HG03378 (cell line): ENCODE results near the gene CD300LD.

Source experiments
- ATAC-seq: cut with Tn5 transposase; IDR thresholded peaks from one replicate; pipeline ENCODE4 v1.9.1; 2021; ENCODE audit warnings: mild to moderate bottlenecking, moderate library complexity; ENCODE audit not compliant: unreplicated experiment

Gene CD300LD

GRCh38 chr17:74607221-74607620, 15.1 kb upstream of the CD300LD start:
- no peak for ATAC-seq

DNA sequence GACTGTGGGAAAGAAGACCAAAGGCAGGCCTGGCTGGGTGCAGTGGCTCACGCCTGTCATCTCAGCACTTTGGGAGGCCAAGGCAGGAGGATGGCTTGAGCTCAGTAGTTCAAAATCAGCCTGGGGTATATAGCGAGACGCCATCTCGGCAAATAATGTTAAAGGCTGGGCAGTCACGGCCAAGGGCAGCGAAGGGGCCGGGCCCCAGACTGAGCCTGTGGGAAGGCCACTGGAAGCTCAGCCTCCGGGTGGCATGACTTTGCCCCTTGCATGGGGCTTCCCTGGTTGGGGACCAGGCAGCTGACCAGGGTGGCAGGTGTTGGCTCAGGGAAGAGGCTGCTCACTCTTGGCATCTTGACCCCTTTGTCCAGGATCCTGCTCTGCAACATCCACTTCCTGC, 14.0 kb upstream of the CD300LD start:
- no peak for ATAC-seq

DNA sequence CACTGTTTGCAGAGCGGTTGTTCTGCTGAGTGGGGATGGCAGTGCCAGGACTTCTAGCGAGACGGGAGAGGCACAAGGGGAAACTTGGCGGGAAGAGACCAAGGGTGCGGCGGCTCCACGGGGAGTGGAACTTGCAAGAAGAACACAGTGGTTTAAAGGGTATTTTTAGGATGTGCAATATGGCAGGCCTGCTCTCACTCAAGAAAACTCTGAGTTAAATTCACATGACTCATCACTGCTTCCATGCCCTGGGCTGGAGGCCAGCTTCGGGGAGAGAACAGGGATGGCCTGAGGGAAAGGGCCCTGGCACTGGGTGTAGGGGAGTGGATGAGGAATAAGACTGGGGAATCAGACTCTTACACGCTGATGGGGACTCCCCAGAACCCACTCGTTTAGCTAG, 13.3 kb upstream of the CD300LD start:
- ATAC-seq: no peak

GRCh38 chr17:74604761-74605160, 12.7 kb upstream of the CD300LD start:
- no peak for ATAC-seq

DNA sequence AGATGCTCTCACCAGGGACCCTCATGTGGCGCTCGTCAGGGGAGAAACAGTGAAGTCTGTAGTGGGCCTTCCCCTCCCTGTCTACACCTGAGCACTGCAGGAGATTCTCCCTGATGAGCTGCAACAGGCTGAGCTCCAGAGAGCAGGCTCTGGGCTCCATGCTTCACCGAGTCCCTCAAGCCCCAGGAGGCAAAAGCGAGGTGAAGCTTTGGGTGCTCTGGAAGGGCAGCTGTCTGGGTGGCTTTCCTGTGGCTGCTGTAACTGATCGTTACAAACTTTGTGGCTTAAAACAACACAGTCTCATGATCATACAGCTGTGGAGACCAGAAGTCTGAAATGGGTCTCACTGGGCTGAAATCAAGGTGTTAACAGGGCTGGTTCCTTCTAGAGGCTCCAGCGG, 12.1 kb upstream of the CD300LD start:
- no peak for ATAC-seq

GRCh38 chr17:74603746-74604145, 11.7 kb upstream of the CD300LD start:
- no peak for ATAC-seq

- no peak for ATAC-seq
Observed at GRCh38 chr17:74603037-74603635, 11.1 kb upstream of the CD300LD start.

GRCh38 chr17:74601944-74602572, 10.0 kb upstream of the CD300LD start:
- ATAC-seq: no peak

GRCh38 chr17:74599448-74599939, 7.4 kb upstream of the CD300LD start:
- ATAC-seq: no peak

- no peak for ATAC-seq
Observed at GRCh38 chr17:74599023-74599399, 6.9 kb upstream of the CD300LD start.

- ATAC-seq: no peak
Observed at GRCh38 chr17:74598346-74599022, 6.4 kb upstream of the CD300LD start.

- no peak for ATAC-seq
Observed at GRCh38 chr17:74597069-74597790, 5.1 kb upstream of the CD300LD start.

GRCh38 chr17:74595037-74595750, 3.1 kb upstream of the CD300LD start:
- no peak for ATAC-seq

DNA sequence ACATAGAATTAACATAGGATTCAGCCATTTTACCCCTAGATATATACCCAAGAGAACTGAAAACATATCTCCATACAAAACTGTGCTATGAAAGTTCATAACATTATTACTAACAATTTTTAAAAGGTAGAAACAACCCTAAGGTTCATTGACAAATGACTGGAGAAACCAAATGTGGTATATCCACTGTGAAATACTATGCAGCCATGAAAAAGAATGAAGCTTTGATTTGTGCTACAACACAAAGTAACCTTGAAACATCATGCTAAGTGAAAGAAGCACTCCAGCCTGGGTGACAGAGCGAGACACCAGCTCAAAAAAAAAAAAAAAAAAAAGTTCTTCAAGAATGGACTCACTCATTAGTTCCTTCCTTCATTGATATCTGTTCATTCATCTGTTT, 580 bp downstream of the CD300LD start:
- ATAC-seq: no peak

- no peak for ATAC-seq
Observed at GRCh38 chr17:74585711-74586110, 6.4 kb downstream of the CD300LD start.

DNA sequence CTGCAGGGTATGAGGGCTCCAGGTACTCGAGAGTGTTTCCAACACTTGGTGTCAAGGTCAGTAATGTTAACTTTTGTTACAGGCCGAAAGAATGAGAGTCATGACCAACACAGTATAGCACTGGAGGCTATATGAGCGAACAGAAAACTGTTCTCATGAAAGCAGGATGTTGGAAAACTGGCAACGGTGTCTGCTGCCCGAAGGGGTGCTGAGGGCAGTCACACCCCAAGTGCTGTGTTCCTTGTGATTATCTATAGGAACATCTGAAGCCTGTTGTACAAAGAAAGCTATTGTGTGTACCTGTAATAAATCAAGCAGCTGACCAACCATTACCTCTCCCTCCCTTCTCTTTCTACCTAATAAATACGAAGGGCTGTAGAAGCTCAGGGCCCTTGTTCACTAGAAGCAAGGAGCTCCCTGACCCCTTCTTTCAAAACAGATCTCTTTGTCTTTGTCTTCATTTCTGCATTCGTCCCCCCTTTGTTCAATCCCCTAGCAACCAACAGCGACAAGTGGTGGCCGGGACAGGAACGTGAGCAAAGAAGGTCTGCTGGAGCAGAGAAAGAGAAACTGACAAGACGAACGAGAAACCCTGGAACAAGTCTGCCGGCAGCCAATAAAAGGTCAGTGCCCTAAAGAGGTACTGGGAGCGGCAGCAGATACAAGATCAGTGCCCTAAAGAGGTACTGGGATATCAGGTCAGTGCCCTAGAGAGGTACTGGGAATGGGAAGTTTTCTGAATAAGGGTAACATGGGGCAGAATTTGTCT, 7.6 kb downstream of the CD300LD start:
- ATAC-seq: no peak

DNA sequence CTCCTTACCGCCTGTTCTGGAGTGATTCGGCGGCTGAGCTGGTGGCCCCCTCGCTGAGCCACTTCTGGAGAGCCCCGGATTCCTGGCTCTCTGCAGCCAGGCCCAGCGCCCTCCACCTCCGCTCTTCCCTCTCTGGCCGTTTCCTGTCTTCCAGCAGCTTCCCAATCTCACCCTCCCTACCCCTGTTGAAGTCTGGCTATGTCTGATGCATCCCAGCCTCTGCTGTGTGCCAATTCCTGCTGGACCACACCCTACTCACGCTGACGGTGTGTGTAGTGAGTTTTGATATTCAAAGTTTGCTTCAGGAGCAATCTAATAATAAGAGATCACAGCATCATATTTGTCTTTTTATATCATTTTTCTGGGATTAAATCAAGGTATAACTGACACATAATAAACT, 9.4 kb downstream of the CD300LD start:
- no peak for ATAC-seq

DNA sequence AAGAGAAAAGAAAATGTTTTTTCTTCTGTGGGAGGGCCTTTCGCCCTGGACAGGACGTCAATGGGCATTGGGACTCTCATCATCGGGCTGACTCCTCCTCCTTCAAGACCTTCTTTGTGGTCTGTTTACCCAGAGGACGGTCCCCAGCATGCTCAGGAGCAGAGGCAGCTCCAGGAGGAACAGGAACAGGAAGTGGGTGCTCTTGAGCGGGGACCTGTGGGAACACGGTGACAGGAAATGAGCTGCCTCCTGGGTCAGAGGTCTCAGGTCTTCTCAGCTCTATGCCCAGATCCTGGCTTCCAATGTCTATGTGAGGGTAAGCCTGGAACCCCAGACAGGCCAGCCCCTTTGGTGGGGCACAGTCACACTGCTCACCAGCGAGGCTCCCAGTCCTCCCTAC, 12.2 kb downstream of the CD300LD start:
- no peak for ATAC-seq

- ATAC-seq: no peak
Observed at GRCh38 chr17:74578979-74579378, 13.1 kb downstream of the CD300LD start.

DNA sequence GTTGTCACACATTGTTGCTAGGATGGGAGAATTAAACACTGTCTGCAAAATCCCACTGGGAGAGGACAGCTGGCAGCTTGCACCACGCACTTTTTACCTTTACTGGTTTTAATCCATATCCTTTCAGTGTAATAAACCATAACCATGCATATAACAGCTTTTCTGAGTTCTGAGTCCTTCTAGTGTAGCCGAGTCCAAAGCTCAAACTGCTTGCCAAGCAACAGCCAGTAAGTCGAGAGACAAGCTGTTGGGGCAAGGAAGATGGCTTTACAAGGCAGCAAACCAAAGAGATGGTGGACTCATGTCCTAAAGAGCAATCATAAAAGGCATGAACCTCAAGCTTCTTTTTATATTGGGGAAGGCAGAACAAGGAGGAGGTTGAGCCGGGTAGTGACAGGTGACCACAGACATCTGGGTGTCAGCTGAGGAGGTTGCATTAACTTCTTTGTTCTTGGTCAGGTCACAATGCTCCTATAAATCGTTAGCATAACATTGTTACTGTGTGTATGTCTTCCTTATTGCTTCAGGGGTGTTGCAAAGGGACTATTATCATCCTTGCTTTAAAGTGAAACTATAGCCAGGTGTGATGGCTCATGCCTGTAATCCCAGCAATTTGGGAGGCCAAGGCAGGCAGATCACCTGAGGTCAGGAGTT, 17.5 kb downstream of the CD300LD start:
- ATAC-seq: no peak
